CD14-positive monocyte (primary cell): ENCODE results near the gene MBIP. TPM values are rescaled to one million over a fixed set of nuclear protein-coding genes. Genes with fewer than 3 reads are reported as not detected.
"Not testable (repeated sequence)": the region's sequence is repeated elsewhere in the genome, so short reads cannot be mapped to it uniquely, and the experiment has no call there.

ENCODE experiments used
- DNase-seq, 3 donors: peaks; one replicate each; pipeline ENCODE4 v3.0.0-alpha.2; 2011 to 2022
- H2AFZ ChIP-seq: 2 replicates; pipeline ENCODE4 v1.6.0; 2012; ENCODE audit warnings: mild to moderate bottlenecking, low read depth, low read length, inconsistent platforms; ENCODE audit not compliant: insufficient read depth, poor library complexity, severe bottlenecking
- H3K27ac ChIP-seq, 2 donors: 1 replicate in 1 of 2; 2 replicates in 1 of 2; pipeline ENCODE4 v1.5.1; 2012 to 2013; ENCODE audit warnings: low read length in 2 of 2, control low read depth in 1 of 2, inconsistent platforms in 1 of 2, low read depth in 1 of 2, mild to moderate bottlenecking in 1 of 2
- H3K27me3 ChIP-seq, 2 donors: one replicate each; pipeline versions ENCODE4 v1.6.0 to v1.6.1; 2011 to 2013; ENCODE audit warnings: low read length in 2 of 2; ENCODE audit not compliant: control insufficient read depth in 2 of 2, insufficient read depth in 2 of 2
- H3K36me3 ChIP-seq, 2 donors: replicated peaks in 1 of 2; 1 replicate in 1 of 2; 2 replicates in 1 of 2; pipeline versions ENCODE4 v1.5.1 to v1.6.1; 2012 to 2013; ENCODE audit warnings: low read length in 2 of 2, control low read depth in 1 of 2, inconsistent platforms in 1 of 2, mild to moderate bottlenecking in 1 of 2; ENCODE audit not compliant: insufficient read depth in 2 of 2, control insufficient read depth in 1 of 2
- H3K4me1 ChIP-seq, 2 donors: 1 replicate in 1 of 2; 2 replicates in 1 of 2; pipeline versions ENCODE4 v1.5.1 to v1.6.1; 2012 to 2013; ENCODE audit warnings: low read length in 2 of 2, control low read depth in 1 of 2, inconsistent platforms in 1 of 2, mild to moderate bottlenecking in 1 of 2, moderate library complexity in 1 of 2; ENCODE audit not compliant: insufficient read depth in 2 of 2, control insufficient read depth in 1 of 2
- H3K4me2 ChIP-seq: replicated peaks from 2 replicates; pipeline ENCODE3; 2012; ENCODE audit warnings: low read length, moderate library complexity, mild to moderate bottlenecking; ENCODE audit not compliant: poor library complexity, severe bottlenecking; ENCODE audit errors: extremely low read depth
- H3K4me3 ChIP-seq, 3 experiments: fragments of 200-600 bp in 1 of 3; sonication (generic) in 1 of 3; replicated peaks in 1 of 3; 1 replicate in 2 of 3; 2 replicates in 1 of 3; pipeline ENCODE4 v1.5.1; 2011 to 2013; ENCODE audit warnings: low read length in 3 of 3, mild to moderate bottlenecking in 3 of 3, control low read depth in 2 of 3, low read depth in 2 of 3, inconsistent platforms in 1 of 3, moderate library complexity in 1 of 3
- H3K79me2 ChIP-seq: 2 replicates; pipeline ENCODE4 v1.6.0; 2012; ENCODE audit warnings: mild to moderate bottlenecking, control low read depth, inconsistent platforms, low read length, moderate library complexity; ENCODE audit not compliant: insufficient read depth
- H3K9ac ChIP-seq: 2 replicates; pipeline ENCODE4 v1.6.0; 2017; ENCODE audit warnings: low read length, mild to moderate bottlenecking; ENCODE audit not compliant: insufficient read depth, poor library complexity, severe bottlenecking
- H3K9me3 ChIP-seq, 2 donors: replicated peaks in 1 of 2; 1 replicate in 1 of 2; 2 replicates in 1 of 2; pipeline versions ENCODE4 v1.5.1 to v1.6.1; 2012 to 2013; ENCODE audit warnings: low read length in 2 of 2, control low read depth in 1 of 2; ENCODE audit not compliant: control insufficient read depth in 1 of 2, insufficient read depth in 1 of 2
- H4K20me1 ChIP-seq: 2 replicates; pipeline ENCODE4 v1.6.0; 2012; ENCODE audit warnings: mild to moderate bottlenecking, low read length, control low read depth, moderate library complexity; ENCODE audit not compliant: insufficient read depth
- H3K27ac Mint-ChIP-seq, 7 donors: one replicate each; pipeline ENCODE4 v1.8.0; 2020; ENCODE audit warnings: mild to moderate bottlenecking in 7 of 7, mixed read lengths in 7 of 7, moderate library complexity in 6 of 7, inconsistent platforms in 2 of 7
- H3K27me3 Mint-ChIP-seq, 3 donors: one replicate each; pipeline ENCODE4 v1.8.0; 2021 to 2022; ENCODE audit warnings: low read depth in 3 of 3, mild to moderate bottlenecking in 3 of 3, mixed read lengths in 3 of 3, moderate library complexity in 3 of 3, inconsistent platforms in 1 of 3
- H3K36me3 Mint-ChIP-seq, 2 donors: one replicate each; pipeline ENCODE4 v1.8.0; 2020; ENCODE audit warnings: mixed read lengths in 2 of 2, inconsistent platforms in 1 of 2, mild to moderate bottlenecking in 1 of 2
- H3K4me1 Mint-ChIP-seq: one replicate; pipeline ENCODE4 v1.8.0; 2020; ENCODE audit warnings: mild to moderate bottlenecking, mixed read lengths
- H3K4me3 Mint-ChIP-seq, 2 donors: one replicate each; pipeline ENCODE4 v1.8.0; 2020; ENCODE audit warnings: mild to moderate bottlenecking in 2 of 2, mixed read lengths in 2 of 2, moderate library complexity in 1 of 2
- H3K9me3 Mint-ChIP-seq, 7 donors: one replicate each; pipeline ENCODE4 v1.8.0; 2020 to 2022; ENCODE audit warnings: mixed read lengths in 7 of 7, mild to moderate bottlenecking in 6 of 7, moderate library complexity in 6 of 7, inconsistent platforms in 2 of 7
- WGBS: methylation state at CpG from one replicate; pipeline ENCODE4 v1.1.5; 2013; ENCODE audit warnings: missing lambda C conversion rate; ENCODE audit not compliant: insufficient coverage; 5-methylcytosine and 5-hydroxymethylcytosine counted together
- intact Hi-C, 2 donors: fragments of 100-400 bp; cut with micrococcal nuclease; formaldehyde crosslinking; loops; one replicate each; pipeline versions ENCODE4 v1.15.0 to v1.15.1; 2023
- polyA plus RNA-seq, 3 donors: library from polyadenylated mRNA; depleted of rRNA in 1 of 3; unstranded in 2 of 3; stranded (reverse) in 1 of 3; fragments of 300-500 nt in 2 of 3; fragments of >200 nt in 1 of 3; fragmentation: Illumina TruSeq in 2 of 3; gene quantifications; 1 replicate in 2 of 3; 2 replicates in 1 of 3; pipeline ENCODE4 v1.2.3, GENCODE V29; 2012 to 2021
- TF ChIP-seq, protein P1 (sequence below): fragments of 200-600 bp; IDR thresholded peaks from one replicate; pipeline ENCODE4 v1.8.0; 2022; ENCODE audit warnings: antibody characterized with exemption, mild to moderate bottlenecking

Gene MBIP
- polyA plus RNA-seq, 3 donors = 6.6 to 9.1 (median 8.0) TPM

DNA sequence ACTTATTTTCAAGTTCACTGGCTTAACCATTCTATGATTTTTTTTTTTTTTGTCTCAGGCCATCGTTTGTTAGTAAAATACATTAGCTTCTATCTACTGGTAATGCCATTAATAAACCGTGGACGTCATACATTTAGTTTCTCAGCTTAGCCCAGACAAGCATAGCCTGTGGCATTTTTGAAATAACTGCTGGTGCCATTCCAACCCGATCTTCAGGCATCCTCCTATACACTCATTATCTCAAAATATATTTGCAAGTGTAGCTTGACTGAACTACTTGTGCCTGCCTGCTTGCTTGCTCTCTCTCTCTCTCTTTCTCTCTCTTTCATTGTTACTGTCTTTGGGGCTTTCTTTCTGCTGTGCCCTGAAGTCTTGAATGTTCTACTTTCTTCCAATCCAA is 12.7 kb upstream of the MBIP start:
- intact Hi-C loops = no loop called here
- H3K4me3 ChIP-seq = no peak overlapping the region

DNA sequence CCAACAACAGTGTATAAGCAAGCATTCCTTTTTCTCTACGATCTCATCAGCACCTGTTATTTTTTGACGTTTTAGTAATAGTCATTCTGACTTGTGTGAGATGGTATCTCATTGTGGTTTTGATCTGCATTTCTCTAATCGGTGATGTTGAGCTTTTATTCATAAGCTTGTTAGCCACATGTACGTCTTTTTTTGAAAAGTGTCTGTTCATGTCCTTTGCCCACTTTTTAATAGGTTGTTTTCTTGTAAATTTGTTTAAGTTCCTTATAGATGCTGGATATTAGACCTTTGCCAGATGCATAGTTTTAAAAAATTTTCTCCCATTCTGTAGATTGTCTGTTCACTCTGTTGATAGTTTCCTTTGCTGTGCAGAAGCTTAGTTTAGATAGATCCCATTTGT is 7.1 kb upstream of the MBIP start:
- H3K36me3 Mint-ChIP-seq, H3K4me1 Mint-ChIP-seq, H3K4me3 ChIP-seq, H3K9me3 ChIP-seq, H3K36me3 ChIP-seq, H3K9ac ChIP-seq, H3K4me1 ChIP-seq, H3K27ac ChIP-seq, H4K20me1 ChIP-seq, H3K4me2 ChIP-seq, intact Hi-C loops, H3K79me2 ChIP-seq, H3K27ac Mint-ChIP-seq, H3K4me3 Mint-ChIP-seq, DNase-seq, H2AFZ ChIP-seq: not testable (repeated sequence)
- peaks cover 0 to 11% (median 2%) of the 10 kb centered on the region in 7 donors for H3K9me3 Mint-ChIP-seq
- H3K27me3 Mint-ChIP-seq = peaks cover 8 to 28% (median 17%) of the 10 kb centered on the region in 3 donors
- H3K27me3 ChIP-seq = peaks cover 25 to 31% of the 10 kb centered on the region in 2 donors
- WGBS = 100% methylated on average over 1 of the region's 4 CpGs

More for the DNA sequence above, 12.7 kb upstream of the MBIP start:
- H3K4me1 ChIP-seq = no peaks in the 10 kb centered on the region
- Mint-ChIP-seq H3K27ac (no peak overlapping the region), H3K4me3 (no peak overlapping the region), H3K36me3 (no peaks in the 10 kb centered on the region), H3K9me3 (peaks cover 0 to 6% (median 0%) of the 10 kb centered on the region in 7 donors), H3K4me1 (no peaks in the 10 kb centered on the region), H3K27me3 (peaks cover 8 to 21% (median 9%) of the 10 kb centered on the region in 3 donors)
- H3K27ac ChIP-seq = no peak overlapping the region
- H3K36me3 ChIP-seq = no peaks in the 10 kb centered on the region
- H3K9ac ChIP-seq = no peak overlapping the region
- WGBS = 91% methylated on average over 4 of the region's 4 CpGs
- H3K79me2 ChIP-seq = no peaks in the 10 kb centered on the region
- no peaks in the 10 kb centered on the region for H4K20me1 ChIP-seq
- TF ChIP-seq, protein P1, sequence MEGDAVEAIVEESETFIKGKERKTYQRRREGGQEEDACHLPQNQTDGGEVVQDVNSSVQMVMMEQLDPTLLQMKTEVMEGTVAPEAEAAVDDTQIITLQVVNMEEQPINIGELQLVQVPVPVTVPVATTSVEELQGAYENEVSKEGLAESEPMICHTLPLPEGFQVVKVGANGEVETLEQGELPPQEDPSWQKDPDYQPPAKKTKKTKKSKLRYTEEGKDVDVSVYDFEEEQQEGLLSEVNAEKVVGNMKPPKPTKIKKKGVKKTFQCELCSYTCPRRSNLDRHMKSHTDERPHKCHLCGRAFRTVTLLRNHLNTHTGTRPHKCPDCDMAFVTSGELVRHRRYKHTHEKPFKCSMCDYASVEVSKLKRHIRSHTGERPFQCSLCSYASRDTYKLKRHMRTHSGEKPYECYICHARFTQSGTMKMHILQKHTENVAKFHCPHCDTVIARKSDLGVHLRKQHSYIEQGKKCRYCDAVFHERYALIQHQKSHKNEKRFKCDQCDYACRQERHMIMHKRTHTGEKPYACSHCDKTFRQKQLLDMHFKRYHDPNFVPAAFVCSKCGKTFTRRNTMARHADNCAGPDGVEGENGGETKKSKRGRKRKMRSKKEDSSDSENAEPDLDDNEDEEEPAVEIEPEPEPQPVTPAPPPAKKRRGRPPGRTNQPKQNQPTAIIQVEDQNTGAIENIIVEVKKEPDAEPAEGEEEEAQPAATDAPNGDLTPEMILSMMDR = no peak
- H3K27me3 ChIP-seq = peaks cover 4 to 10% of the 10 kb centered on the region in 2 donors
- no peak overlapping the region for H3K4me2 ChIP-seq
- no peaks in the 10 kb centered on the region for H3K9me3 ChIP-seq
- DNase-seq = no peak
- no peak overlapping the region for H2AFZ ChIP-seq
